HG03460 (cell line): Measurements from ENCODE around the gene MYL6B.
A peak's percentile ranks its signal among the peaks of the same experiment; 100 is the strongest.
"Not testable (repeated sequence)": the region's sequence is repeated elsewhere in the genome, so short reads cannot be mapped to it uniquely, and the experiment has no call there.

Experiments
- ATAC-seq: cut with Tn5 transposase; IDR thresholded peaks from one replicate; pipeline ENCODE4 v1.9.1; 2021; ENCODE audit not compliant: unreplicated experiment

Gene MYL6B

DNA sequence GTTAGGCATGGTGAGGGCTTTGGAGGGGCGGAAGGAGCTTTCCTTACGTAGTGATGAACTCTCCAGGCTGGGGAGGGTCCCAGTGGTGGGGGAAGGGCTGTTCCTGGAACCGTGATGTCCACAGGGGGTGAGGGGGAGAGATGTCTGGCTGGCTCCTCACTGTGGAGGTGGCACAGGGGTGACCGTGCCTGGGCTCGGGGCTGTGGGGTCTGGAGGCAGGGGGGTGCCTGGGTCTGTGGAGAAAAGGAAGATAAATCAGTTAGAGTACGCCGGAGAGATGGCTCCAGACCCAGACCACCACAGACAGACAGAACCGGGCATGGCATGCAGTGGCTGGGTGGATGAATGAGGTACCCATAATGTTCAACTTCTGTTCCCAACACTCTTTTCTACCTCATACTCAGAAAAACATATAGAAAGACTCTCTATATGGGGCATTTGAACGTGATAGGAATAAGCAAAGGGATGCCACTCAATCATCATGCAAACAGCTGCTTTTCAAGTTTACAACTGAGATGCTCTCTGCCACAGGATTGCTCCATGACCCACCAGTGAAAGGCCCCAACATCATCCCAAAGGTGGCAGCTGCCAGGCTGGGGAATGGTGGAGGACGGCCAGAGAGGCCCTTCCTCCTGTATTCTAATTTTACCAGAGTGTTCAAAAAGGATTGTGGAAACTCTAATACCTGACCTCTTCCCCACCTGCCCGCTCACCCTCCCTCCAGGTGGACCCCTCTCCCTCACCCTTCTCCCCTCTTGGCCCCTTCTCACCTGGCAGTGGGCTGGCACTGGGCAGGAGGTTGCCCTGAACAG, 11.4 kb downstream of the MYL6B start:
- no peak for ATAC-seq

DNA sequence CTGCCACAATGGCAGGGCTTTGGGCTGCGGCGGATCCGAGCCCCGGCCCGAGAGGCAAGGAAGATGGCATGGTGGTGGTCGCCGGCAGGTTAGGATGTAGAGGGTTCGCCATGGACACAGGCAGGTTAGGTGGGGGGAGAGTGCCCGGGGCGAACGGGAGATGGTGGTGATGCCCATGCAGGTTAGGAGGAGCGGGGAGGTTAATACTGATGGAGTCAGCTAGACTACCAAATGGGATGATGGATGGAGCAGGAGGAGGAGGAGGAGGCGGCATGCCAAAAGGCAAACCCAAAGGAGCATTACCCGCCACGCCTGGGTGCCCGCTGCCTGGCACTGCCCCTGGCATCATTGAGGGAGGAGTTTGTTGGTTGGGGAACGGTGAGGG, 11.9 kb downstream of the MYL6B start:
- no peak for ATAC-seq

DNA sequence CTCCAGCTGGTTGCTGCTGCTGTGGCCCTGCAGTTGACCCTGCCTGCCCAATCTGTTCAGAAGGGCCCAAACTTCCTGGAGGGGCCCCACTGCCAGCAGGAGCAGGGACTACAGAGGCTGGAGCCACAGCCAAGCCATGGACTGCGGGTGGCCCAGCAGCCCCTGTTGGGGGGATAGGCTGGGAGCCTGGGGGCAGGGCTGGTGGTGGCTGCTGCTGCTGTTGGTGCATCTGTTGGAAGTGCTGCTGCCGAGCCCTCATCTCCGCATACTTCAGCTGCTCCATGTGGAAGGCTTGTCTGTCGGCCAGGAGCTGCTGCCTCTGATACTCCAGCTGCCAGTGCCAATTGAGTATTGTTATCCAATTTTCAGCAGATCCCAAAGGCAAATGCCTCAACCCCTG, 13.0 kb downstream of the MYL6B start:
- no peak for ATAC-seq

DNA sequence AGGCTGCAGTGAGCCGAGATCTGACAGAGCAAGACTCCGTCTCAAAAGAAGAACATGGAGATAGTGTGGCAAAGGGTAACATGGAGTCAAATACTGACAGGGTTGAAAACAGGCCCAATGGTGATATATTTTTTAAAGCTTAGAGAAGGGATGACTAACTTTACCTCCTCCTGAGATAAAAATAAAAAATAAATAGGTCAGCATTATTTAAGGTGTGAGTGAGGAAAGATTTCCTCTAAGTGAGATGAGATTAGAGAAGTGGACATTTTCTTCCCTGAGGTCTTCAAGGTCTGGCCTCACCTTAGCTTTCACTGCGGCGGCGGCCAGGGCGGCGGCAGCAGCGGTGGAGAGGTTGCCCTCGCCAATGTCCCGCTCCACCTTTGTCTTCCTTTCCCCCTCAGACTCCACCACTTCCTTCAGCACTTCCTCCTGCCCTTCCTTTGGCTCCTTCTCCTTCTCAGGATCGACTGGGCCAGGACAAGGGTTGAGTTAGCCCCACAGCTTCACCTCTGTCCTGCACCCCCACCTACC, 16.9 kb downstream of the MYL6B start:
- ATAC-seq: no peak

DNA sequence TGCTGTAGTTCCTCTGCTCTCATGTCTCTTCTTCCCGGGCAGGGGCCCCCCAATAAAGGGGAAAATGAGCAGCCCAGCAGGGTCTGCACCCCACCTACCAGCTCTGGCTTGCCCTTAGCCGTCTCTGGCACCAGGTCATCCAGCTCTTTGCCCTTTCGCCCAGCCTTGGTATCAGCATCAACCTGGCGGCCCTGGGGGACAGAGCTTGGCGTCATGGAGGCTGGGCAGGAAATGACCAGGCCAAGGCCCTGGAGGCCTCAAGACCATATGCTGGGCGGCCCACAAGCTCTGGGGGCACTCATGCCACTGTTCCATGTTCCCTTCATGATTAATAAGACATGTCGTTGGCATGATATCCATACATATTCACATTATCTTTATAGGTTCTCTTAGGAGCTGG, 20.5 kb downstream of the MYL6B start:
- ATAC-seq: no peak

DNA sequence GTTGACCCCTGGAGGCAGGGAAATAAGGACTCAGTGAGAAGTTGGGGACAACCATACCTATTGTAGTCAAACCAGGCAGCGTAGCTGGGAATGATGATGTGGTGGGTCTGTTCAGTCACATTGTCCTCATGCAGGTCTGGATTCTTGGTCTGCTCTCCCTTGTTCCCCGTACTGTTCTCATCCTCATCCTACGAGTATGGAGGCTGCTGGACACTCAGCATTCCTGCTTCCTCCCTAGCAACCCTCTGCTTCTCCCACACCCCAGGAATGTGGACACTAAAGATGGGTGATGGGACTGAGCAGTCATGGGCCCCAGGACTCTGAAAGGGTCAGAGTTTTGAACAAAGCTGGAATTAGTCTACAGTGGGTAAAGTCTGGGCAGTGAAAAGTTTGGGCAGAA, 26.0 kb downstream of the MYL6B start:
- ATAC-seq: no peak

DNA sequence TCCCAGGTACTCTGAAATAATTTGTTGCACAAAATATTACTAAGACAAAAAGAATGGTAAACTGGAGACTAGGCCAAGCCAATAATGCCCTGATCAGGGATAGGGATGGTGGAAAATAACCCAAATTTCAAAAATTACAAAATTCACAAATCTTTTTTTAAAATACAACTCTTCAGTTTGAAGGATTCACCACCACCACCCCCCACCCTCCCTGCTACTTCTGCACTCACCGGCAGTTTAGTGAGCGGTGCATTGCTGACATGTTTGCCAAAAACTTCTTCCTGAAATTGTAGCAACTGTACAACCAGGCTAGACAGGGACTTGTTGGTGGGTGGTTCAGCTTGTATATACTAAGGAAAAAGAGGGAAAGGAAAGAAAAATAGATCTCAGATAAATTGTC, 34.6 kb downstream of the MYL6B start:
- no peak for ATAC-seq

DNA sequence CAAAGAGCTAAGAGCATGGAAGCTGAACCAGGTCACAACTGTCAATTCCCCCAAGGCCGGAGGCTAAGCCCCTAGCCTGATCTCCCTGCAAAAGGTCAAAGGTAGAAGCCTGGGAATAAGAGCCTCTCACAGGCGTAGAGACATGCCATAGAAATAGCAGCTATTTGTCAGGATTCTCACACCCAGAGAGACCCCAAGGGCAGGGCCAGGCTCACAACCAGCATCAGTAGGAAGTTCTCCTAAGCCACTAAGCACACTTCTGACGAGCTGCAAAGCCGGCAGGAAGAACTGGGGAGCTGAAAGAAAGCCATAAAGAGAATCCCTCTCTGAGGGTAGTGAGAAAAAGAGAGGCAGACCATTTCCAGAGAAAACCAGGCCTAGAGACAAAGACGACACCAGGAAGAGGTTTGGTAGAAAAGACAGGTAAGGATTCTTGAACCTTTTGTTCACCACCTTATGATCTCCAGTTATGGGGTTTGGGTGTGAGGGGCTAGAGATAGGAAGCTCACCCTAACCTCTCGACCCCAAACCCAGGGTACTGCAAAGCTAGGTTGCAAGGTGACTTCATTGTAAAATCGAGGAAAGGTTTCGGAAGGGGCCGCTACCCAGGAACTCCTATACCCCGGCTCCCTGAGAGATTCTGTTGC, 35.9 kb downstream of the MYL6B start:
- ATAC-seq: no peak

DNA sequence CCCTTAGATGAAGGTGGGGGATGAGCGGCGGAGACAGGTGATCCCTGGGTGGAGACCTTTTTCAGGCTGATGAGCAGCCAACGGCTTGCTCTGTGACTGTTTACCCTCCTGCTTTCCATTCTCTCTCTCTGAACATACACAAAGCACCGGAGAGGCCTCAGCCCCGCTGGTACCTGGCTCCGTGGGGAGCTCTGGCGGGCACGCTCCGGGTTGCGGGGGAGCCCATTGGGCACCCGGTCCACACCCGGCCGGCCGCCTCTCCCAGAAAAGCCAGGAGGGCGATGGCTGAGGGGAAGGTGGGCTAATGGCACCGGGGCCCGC, 36.4 kb downstream of the MYL6B start:
- ATAC-seq: no peak

DNA sequence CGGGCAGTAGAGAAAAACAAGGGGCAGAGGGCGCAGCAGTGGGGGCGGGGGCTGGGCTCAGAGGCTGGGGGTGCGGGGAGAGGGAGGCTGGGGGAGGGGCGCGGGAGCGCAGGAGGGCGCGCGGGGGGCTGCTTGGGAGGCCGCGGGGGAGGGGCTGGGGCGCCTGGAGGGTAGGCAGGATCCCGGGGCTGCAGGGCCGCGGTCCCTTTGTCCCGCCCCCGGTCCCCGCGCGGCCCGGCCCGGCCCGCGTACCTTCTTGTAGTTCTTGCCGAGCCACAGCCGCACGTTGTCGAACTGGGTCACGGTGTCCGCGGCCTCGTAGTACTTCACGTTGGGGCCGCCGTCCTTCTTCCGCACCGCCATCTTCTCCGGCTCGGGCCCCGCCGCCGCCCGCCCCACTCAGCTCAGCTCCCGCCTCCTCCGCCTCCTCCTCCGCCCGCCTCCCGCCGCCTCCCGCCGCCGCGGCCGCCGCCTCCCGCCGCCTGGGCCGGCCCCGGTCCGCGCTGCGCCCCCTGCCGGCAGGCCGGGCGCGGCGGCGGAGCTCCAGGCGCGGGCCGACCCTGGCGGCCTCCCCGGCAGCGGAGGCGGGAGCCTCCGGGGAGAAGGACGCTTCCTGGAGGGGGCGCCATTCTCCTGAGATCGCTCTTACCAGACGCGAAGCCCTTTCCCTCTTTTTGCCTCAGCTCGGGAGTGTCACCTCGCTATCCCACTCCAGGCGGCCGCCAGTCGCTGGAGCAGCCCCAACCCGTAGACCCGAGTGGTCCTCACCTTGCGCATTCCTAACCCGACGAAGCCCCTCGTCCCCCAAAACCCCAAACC, 36.9 kb downstream of the MYL6B start, which contains the start of gene SMARCC2:
Gene SMARCC2 (minus strand): TSS at position 385 of the 819 bp plus-strand sequence. CDS start 22 bp downstream, at position 363.
- ATAC-seq: peak; percentile 65

DNA sequence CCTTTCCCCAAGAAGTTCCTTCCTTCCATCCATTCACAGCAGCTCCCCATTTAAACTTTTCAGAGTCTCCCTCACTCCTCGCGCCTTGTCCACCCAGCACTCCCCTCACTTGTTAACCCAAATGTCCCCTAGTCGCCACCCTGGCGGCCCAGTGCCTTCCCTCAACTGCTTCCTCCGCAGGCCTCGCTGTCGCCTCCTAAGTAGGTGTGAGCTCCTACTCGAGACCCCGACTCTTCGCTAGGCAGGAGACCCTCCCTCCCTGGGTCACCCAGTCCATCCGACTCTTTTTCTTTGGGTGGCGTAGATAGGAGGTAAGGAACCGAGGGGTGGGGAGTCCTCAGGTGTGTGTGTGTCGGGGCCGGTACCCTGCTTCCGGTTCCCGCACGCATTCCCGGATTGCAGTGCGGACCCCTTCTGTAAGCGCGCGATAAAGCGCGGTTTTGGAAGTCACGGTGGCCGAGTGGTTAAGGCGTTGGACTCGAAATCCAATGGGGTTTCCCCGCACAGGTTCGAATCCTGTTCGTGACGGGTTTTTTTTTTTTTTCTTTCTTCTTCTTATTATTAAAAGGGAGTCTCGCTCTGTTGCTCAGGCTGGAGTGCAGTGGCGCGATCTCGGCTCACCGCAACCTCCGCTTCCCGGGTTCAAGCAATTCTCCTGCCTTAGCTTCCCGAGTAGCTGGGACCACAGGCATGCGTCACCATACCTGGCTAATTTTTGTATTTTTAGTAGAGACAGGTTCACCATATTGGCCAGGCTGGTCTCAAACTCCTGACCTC, 37.7 kb downstream of the MYL6B start:
- peak; percentile 32 for ATAC-seq

DNA sequence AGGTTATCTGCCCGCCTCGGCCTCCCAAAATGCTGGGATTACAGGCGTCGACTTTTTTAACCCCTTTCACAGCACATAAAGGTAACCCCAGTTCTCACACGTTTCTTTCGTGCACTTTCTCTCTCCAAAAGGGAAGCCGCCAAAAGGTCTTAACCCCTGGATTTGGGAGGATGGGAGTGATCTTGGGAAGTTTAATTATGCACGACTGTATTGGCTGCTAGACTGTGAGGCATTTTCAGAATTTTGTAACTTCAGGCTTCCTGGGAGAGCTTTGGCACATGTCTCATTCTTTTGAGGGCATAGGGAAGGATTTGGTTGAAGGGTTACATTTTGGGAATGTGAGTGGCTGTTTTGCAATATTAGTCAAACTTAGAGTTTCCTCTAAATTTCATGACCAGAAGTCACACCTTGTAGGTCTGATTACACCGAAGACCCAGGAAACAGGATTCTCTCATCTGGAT, 38.3 kb downstream of the MYL6B start:
- ATAC-seq: no peak

DNA sequence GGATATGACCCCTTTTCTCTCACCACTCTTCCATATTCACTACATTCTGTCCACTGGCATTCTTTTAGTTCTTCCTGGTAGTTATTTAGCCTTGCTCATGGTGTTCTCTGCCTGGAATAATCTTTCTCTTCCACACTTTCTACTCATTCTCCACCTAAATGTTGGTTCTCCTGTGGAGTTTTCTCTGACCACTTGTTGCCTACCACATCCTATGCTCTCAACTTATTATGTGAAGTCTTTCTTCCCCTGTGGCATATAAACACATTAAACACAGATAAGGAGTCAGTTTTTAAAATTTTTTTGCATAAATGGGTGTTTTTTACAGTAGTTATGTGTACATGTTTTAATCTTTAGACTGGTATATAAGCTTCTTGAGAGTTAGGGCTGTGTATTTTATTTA, 40.2 kb downstream of the MYL6B start:
- no peak for ATAC-seq

DNA sequence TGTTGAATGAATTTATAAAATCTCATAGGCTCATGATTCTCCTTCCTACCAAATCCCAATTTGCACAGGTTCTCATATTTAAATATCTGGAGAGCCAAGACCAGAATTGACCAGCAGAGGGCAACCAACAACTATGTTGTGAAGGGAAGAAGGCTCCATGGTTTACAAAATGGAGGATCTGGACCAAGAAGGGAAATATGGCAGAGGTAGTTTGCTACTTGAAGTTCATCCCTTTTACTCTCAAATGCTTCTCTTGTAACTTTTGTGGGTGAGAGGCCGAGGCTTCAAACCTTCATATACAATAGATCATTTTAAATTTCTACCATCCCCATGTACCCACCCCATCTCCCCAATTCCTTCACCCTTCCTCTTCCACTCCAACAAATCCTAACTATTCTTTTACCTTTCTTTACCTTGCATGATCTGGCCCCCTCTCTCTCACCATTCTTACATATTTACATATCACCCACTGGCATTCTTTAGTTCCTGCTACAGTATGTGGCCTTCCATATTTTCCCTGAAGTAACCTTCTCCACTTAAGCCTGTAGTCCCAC, 40.7 kb downstream of the MYL6B start:
- no peak for ATAC-seq

DNA sequence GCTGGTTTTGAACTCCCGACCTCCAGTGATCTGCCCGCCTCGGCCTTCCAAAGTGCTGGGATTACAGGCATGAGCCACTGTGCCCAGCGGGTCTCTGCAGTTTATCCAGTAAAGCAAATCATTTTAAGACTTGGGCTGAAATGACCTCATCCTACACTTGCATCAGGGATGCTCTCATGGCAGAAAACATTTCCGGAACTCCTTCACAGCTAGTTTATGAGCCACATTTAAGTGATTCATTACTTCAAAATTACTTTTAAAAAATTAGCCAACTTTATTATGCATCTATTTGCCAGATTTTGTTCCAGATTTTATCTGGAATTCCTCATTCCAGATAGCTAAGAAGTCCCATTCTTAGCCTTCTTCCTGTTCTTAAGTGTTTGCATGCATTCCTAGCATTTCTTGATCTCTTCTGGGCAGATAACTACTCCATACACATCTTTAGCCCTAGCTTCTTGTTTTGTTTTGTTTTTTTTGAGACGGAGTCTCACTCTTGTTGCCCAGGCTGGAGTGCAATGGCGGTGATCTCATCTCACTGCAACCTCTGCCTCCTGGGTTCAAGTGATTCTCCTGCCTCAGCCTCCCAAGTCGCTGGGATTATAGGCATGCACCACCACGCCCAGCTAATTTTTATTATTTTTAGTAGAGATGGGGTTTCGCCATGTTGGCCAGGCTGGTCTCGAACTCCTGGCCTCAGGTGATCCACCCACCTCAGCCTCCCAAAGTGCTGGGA, 44.6 kb downstream of the MYL6B start:
- ATAC-seq: not testable (repeated sequence)

DNA sequence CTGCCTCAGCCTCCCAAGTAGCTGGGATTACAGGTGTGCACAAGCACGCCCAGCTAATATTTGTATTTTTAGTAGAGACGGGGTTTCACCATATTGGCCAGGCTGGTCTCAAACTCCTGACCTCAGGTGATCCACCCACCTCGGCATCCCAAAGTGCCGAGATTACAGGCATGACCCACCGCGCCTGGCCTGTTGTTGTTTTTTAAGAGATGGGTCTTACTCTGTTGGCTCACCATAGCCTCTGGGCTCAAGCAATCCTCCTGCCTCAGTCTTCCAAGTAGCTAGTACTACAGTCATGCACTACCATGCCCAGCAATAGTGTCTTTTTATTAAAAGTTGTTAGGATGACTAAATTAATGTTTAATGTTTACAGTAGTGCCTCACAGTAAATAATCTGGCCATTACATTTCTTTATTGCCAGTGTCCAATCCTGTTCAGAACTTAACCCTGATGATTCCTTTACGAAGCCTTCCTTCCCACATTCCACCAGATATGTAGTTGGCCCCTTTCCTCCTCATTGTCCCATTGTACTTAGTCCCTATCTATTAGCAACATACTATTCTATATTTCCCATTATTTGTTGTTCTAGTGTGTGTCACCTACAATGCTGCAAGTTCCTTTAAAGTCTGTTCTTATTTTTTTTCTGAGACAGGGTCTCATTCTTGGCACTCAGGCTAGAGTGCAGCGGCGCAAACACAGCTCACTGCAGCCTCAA, 45.7 kb downstream of the MYL6B start:
- ATAC-seq: no peak

DNA sequence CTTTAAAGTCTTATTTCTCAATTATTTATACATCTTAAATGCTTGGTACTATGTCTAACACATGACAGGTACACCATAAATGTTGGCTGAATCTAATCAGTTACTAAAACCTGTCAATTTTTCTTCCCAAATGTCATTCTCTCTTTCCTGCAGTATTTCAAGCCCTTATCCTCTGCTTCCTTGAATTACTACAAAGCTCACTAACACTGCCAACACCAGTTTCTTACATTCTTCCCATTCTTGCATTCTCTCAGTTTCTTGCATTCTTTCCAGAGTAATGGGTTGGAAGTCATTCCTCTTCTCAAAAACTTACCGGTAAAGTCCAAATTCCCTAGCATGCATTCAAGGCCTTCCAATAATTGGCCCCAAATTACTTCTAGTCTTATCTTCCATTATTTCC, 46.4 kb downstream of the MYL6B start:
- no peak for ATAC-seq

DNA sequence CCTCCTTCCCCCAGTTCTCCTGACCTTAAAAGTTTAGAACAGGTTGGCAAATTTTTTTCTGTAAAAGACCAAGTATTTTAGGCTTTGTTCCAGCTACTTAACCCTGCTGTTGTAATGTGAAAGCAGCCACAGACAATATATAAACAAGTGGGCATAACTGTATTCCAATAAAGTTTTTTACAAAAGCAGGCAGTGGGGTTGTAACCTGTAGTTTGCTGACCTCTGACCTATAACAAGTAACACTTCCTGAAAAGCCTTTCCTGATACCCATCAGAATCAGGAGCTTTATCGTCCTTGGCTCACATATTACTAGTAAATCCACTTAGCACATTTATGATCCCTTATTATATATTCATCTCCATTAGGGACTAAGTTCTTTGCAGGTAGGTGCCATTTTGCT, 50.0 kb downstream of the MYL6B start:
- ATAC-seq: no peak

DNA sequence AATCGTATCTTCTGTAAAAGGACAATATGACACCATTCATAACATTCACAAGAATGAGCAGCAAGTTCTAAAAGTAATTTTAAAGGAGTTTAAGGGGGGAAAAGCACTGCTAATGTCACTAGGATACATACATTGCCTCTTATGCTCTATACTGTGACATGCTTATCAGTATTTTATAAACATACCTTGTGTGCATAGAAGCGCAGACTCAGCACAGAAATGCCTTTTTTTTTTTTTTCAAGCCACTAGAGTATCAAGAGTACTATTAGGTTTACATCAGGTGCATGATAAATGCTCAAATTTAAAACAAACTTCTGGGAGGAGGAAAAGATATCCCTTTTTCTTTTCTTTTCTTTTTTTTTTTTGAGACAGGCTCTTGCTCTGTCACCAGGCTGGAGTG, 50.5 kb downstream of the MYL6B start:
- ATAC-seq: no peak
